Activated CD4-positive, alpha-beta T cell treated with anti-CD3 and anti-CD28 coated beads for 48 hours (primary cell): ENCODE results near the gene STK17A.
A peak's percentile ranks its signal among the peaks of the same experiment; 100 is the strongest.
"Not testable (repeated sequence)": the region's sequence is repeated elsewhere in the genome, so short reads cannot be mapped to it uniquely, and the experiment has no call there.

Experiments
- DNase-seq: peaks from one replicate; pipeline ENCODE4 v3.0.0-alpha.2; 2020

STK17A gene

DNA sequence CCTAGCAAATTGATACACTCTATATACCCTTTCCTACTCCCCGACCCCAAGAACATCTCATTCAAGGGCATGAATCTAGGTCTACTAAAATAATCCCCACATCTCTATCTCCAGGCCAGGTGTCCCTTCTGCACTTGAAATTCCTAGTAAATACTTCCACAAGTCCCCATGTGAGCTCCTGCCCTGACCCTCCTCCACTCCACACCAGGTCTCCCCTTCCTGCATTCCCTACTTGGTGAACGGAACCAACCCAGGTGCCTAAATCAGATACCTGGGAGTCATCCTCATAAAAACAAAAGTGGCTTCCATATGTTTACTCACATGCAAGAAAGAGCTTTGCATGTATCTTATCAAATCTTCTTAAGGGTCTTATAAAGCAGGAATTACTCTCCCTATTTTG, 77.2 kb downstream of the STK17A start:
- no peak for DNase-seq

DNA sequence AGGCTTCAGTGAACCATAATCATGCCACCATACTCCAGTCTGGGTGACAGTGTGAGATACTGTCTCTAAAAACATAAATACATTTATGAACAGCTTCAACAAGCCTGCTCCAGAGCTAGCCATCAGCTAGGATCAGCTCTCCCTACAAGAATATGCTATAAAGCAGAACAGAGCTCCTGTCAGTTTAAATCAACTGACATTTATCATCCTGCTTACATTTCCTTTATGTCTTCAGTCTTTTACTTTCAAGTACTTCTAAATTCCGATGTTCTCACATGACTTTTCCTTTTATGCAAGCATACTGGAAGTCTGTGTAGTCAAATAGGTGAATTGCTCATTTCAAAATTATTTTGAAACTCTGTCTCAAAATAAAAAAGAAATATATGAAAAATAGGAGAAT, 81.8 kb downstream of the STK17A start:
- DNase-seq, result no peak

DNA sequence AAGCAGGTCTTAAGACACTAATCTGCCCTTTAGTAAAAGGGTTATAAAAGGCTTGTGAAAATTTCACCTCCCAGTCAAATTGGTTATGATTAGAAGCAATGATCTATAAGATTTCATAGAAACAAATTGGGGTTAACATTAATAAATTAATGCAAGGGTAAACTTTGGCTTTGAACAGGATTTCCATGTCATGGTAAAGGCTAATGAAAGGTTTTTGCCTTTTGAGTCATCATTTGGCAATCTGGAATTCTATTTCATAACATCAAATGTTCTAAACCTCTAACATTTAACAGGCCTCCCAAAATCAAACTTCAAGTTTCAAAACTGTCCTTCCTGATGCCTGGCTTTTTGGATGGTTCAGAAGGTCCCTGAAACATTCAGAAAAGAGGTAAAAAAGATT, 84.0 kb downstream of the STK17A start:
- DNase-seq, result no peak

DNA sequence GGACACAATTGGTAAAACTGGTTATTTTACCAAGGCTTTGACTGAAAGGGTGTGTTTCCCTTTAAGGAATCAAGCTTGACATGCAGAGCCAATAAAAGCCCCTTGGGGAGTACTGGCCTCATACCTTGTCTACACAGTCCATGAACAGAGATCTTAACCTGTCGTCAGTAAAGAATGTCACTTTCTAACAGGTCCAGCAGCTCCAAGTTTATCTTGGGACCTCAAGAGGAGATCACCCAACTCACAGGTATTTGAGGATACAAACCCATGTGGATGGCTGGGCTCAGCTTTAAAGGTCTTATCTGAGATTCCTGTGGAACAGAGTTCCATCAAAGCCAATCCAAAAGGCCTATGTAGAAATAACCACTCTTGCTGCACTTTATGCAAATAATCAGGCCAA, 85.1 kb downstream of the STK17A start:
- DNase-seq, result no peak

DNA sequence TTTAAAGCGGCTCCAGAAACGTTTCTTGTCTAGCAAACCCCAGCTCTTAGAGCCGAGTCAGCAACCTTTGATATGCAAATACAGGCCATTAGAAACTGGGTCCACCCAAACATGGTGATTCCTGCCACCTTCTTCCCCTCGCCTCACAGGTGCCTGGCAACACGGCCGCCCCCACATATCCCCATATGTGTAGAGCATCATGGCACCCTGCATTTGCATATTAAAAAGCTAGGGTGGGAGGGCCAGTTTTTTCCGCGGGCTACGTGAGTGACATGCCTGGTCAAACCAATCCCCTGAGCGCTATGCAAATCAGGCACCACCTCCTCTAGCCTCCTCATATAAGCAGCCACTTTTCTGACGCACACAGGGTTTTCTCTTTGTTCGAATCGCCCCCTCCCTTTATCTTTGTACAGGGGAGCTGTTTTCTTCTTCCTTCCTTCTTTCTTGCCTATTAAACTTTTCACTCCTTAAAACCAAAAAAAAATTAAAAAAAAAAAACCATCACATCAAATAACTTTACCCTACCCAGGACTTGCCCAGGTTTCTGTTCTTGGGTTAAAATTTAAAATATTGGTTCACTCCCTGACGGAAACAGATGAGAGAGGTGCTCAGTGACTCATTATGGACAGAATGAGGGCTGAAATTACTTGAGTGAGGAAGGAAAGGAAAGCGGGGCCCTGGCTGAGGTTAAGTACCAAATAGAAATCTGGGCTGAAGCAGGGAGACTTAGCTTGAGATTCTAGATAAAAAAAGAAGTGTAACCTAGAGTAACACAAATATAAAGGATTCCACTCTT, 86.6 kb downstream of the STK17A start:
- DNase-seq, result peak; percentile 92

DNA sequence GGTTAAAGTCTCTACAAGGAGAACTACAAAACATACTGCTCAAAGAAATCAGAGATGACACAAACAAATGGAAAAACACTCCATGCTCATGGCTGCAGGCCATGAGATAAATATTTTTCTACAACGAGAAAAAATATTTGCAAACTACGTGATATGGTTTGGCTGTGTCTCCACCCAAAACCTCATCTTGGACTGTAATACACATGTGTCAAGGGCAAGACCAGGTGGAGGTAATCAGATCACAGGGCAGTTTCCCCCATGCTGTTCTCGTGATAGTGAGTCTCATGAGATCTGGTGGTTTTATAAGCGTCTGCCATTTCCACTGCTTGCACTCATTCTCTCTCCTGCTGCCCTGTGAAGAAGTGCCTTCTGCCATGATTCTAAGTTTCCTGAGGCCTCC, 88.6 kb downstream of the STK17A start:
- no peak for DNase-seq

- DNase-seq, result not testable (repeated sequence)
These were observed 90.5 kb downstream of the STK17A start for GRCh38 chr7:43673243-43673976.

GRCh38 chr7:43674559-43675436, 91.9 kb downstream of the STK17A start:
- no peak for DNase-seq
